Neuronal stem cell (in vitro differentiated cells): ENCODE data around the gene EDAR.

ENCODE experiments used
- DNase-seq: peaks from one replicate; pipeline ENCODE4 v3.0.0-alpha.2; 2013; ENCODE audit warnings: low spot score
- H2AFZ ChIP-seq: one replicate; pipeline ENCODE4 v1.6.1; 2013; ENCODE audit warnings: mild to moderate bottlenecking, low read length, inconsistent platforms
- H2AK5ac ChIP-seq: 2 replicates; pipeline ENCODE4 v1.6.1; 2013; ENCODE audit warnings: low read depth, mild to moderate bottlenecking, inconsistent platforms, low read length, moderate library complexity, mixed read lengths
- H2BK120ac ChIP-seq: 2 replicates; pipeline ENCODE4 v1.6.1; 2013; ENCODE audit warnings: low read depth, mild to moderate bottlenecking, inconsistent platforms, low read length, moderate library complexity, mixed read lengths
- H2BK12ac ChIP-seq: one replicate; pipeline ENCODE4 v1.6.1; 2013; ENCODE audit warnings: low read length, inconsistent platforms
- H2BK15ac ChIP-seq: 2 replicates; pipeline ENCODE4 v1.6.1; 2013; ENCODE audit warnings: mild to moderate bottlenecking, low read length, inconsistent platforms, mixed read lengths
- H2BK5ac ChIP-seq: one replicate; pipeline ENCODE4 v1.6.1; 2013; ENCODE audit warnings: inconsistent platforms, mild to moderate bottlenecking, low read length, moderate library complexity
- H3K14ac ChIP-seq: one replicate; pipeline ENCODE4 v1.6.1; 2013; ENCODE audit warnings: low read length, inconsistent platforms
- H3K18ac ChIP-seq: 2 replicates; pipeline ENCODE4 v1.6.1; 2013; ENCODE audit warnings: low read length, inconsistent platforms
- H3K23ac ChIP-seq: 2 replicates; pipeline ENCODE4 v1.6.1; 2013; ENCODE audit warnings: low read depth, mild to moderate bottlenecking, mixed read lengths, low read length, inconsistent platforms; ENCODE audit not compliant: poor library complexity
- H3K27ac ChIP-seq: replicated peaks from 3 replicates; pipeline ENCODE4 v1.5.1; 2013; ENCODE audit warnings: low read length, inconsistent platforms
- H3K27me3 ChIP-seq, 3 experiments: 2 replicates each; pipeline ENCODE4 v1.6.1; 2013; ENCODE audit warnings: low read length in 3 of 3, mild to moderate bottlenecking in 2 of 3, inconsistent platforms in 1 of 3, low read depth in 1 of 3, mixed read lengths in 1 of 3, moderate library complexity in 1 of 3; ENCODE audit not compliant: control insufficient read depth in 3 of 3, insufficient read depth in 3 of 3
- H3K36me3 ChIP-seq, 2 donors: replicated peaks in 1 of 2; 2 replicates each; pipeline ENCODE4 v1.6.1; 2013; ENCODE audit warnings: low read length in 2 of 2; ENCODE audit not compliant: control insufficient read depth in 2 of 2, insufficient read depth in 2 of 2
- H3K4ac ChIP-seq: 2 replicates; pipeline ENCODE4 v1.6.1; 2013; ENCODE audit warnings: inconsistent platforms, mild to moderate bottlenecking, low read length, moderate library complexity
- H3K4me1 ChIP-seq, 2 donors: 1 replicate in 1 of 2; 2 replicates in 1 of 2; pipeline ENCODE4 v1.6.1; 2013; ENCODE audit warnings: low read length in 2 of 2, low read depth in 1 of 2; ENCODE audit not compliant: control insufficient read depth in 2 of 2, insufficient read depth in 1 of 2
- H3K4me2 ChIP-seq: one replicate; pipeline ENCODE4 v1.6.1; 2013; ENCODE audit warnings: mild to moderate bottlenecking, low read length, inconsistent platforms; ENCODE audit not compliant: insufficient read depth, poor library complexity, severe bottlenecking
- H3K4me3 ChIP-seq, 2 donors: 2 replicates each; pipeline ENCODE4 v1.5.1; 2013; ENCODE audit warnings: low read length in 2 of 2, mild to moderate bottlenecking in 2 of 2, inconsistent platforms in 1 of 2, moderate library complexity in 1 of 2
- H3K79me1 ChIP-seq: one replicate; pipeline ENCODE4 v1.6.1; 2013; ENCODE audit warnings: low read depth, mild to moderate bottlenecking, inconsistent platforms, low read length, moderate library complexity
- H3K9ac ChIP-seq: one replicate; pipeline ENCODE4 v1.6.1; 2013; ENCODE audit warnings: mild to moderate bottlenecking, low read depth, low read length, inconsistent platforms; ENCODE audit not compliant: poor library complexity
- H3K9me3 ChIP-seq, 2 donors: replicated peaks in 1 of 2; 2 replicates each; pipeline versions ENCODE3 to v1.6.1; 2013; ENCODE audit warnings: low read length in 2 of 2, mild to moderate bottlenecking in 2 of 2, inconsistent platforms in 1 of 2, low read depth in 1 of 2, mixed read lengths in 1 of 2, moderate library complexity in 1 of 2; ENCODE audit not compliant: control insufficient read depth in 2 of 2, insufficient read depth in 1 of 2
- H4K8ac ChIP-seq: one replicate; pipeline ENCODE4 v1.6.1; 2013; ENCODE audit warnings: low read depth, mild to moderate bottlenecking, inconsistent platforms, low read length, moderate library complexity
- H4K91ac ChIP-seq: one replicate; pipeline ENCODE4 v1.6.1; 2013; ENCODE audit warnings: low read length, low read depth, mild to moderate bottlenecking, inconsistent platforms; ENCODE audit not compliant: poor library complexity
- WGBS, 2 donors: extraction: QIAGEN DNeasy Blood & Tissue Kit; methylation state at CpG; one replicate each; pipeline ENCODE4 v1.1.7; 2013; ENCODE audit warnings: missing lambda C conversion rate in 2 of 2, mixed read lengths in 1 of 2; ENCODE audit not compliant: insufficient read length in 2 of 2, insufficient replicate concordance in 1 of 2; ENCODE audit errors: extremely low coverage in 2 of 2; 5-methylcytosine and 5-hydroxymethylcytosine counted together

Gene EDAR

DNA sequence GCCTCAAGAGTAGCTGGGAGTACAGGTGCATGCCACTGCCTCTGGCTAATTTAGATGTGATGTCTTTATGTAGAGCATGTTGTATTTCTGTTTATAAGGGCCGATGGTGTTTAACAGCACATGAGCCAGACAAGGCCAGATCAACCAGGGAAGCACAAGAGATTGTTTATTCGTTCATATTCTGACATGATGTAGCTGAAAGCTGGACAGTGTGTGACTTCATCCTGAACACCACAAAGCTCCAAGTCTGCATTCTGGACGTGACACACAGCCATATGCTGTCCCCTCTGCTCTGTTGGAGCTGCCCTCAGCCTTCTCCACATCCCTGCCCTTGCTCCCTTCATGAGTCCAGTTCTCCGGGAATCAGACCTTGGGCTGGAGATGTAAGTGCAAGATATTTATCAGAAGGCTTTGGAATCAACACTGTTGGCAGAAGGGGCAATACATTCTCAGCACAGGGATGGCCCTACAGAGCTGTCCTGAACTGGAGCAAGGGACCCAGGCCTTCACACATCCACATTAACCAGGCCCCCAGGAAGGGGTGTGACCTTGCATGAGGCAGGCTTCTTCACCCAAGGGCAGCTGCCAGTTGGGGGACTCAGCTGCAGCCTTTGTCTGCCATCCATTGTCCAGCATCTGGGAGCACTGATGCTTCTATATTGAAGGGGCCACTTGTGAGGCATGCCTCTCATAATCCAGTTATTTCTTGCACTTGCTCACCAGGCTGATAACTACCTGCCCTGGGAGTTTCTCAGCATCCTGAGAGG, 38.5 kb downstream of the EDAR start:
- Histone ChIP-seq H3K9ac (no peak overlapping the region), H3K4me3 (no peak overlapping the region), H3K18ac (no peak overlapping the region), H3K14ac (no peak overlapping the region), H3K27me3 (peaks cover 0 to 3% (median 0%) of the 10 kb centered on the region in 3 experiments), H3K9me3 (peaks cover 6 to 7% of the 10 kb centered on the region in 2 donors), H3K4me1 (no peaks in the 10 kb centered on the region), H3K27ac (no peak overlapping the region), H2BK15ac (no peak overlapping the region), H3K79me1 (no peaks in the 10 kb centered on the region), H2BK120ac (no peak overlapping the region), H3K4me2 (no peak overlapping the region), H4K8ac (no peak overlapping the region), H2BK5ac (no peak overlapping the region), H3K23ac (no peak overlapping the region), H3K4ac (no peak overlapping the region), H4K91ac (no peak overlapping the region), H3K36me3 (no peaks in the 10 kb centered on the region), H2AFZ (no peak overlapping the region), H2AK5ac (no peak overlapping the region), H2BK12ac (no peak overlapping the region)
- no CpG with 5 or more reads among the region's 4 CpGs for WGBS, 2 donors
- DNase-seq = no peak

- H2BK12ac ChIP-seq = no peak overlapping the region
- no peaks in the 10 kb centered on the region for H3K36me3 ChIP-seq
- H3K4me3 ChIP-seq = no peak overlapping the region
- no peak overlapping the region for H3K27ac ChIP-seq
- H4K91ac ChIP-seq = no peak overlapping the region
- H2AK5ac ChIP-seq = no peak overlapping the region
- H3K23ac ChIP-seq = no peak overlapping the region
- H3K79me1 ChIP-seq = no peaks in the 10 kb centered on the region
- H3K9me3 ChIP-seq = peaks cover 6 to 7% of the 10 kb centered on the region in 2 donors
- H3K27me3 ChIP-seq = peaks cover 0 to 3% (median 0%) of the 10 kb centered on the region in 3 experiments
- H2BK15ac ChIP-seq = no peak overlapping the region
- H3K4me1 ChIP-seq = no peaks in the 10 kb centered on the region
- no peak overlapping the region for H3K4ac ChIP-seq
- no peak for DNase-seq
- no peak overlapping the region for H2AFZ ChIP-seq
- no peak overlapping the region for H2BK120ac ChIP-seq
- H2BK5ac ChIP-seq = no peak overlapping the region
- H3K18ac ChIP-seq = no peak overlapping the region
- no peak overlapping the region for H3K4me2 ChIP-seq
- H3K14ac ChIP-seq = no peak overlapping the region
- H3K9ac ChIP-seq = no peak overlapping the region
- WGBS, 2 donors = no CpG with 5 or more reads among the region's 4 CpGs
- H4K8ac ChIP-seq = no peak overlapping the region
These were observed 39.4 kb downstream of the EDAR start for GRCh38 chr2:108949316-108950239.

DNA sequence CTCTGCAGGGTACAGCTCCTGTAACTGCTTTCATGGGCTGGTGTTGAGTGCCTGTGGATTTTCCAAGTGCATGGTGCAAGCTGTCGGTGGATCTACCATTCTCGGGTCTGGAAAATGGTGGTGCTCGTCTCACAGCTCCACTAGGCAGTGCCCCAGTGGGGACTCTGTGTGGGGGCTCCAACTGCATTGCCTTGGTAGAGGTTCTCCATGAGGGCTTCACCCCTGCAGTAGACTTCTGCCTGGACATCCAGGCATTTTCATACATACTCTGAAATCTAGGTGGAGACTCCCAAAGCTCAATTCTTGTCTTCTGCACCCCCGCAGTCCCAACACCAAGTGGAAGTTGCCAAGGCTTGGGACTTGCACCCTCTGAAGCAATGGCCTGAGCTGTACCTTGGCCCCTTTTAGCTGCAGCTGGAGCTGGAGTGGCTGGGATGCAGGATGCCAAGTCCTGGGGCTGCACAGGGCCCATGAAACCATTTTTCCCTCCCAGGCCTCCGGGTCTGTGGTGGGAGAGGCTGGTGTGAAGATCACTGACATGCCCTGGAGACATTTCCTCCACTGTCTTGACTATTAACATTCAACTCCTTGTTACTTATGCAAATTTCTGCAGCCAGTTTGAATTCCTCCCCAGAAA, 41.6 kb downstream of the EDAR start:
- Histone ChIP-seq H2AK5ac (no peak overlapping the region), H4K8ac (no peak overlapping the region), H2BK5ac (no peak overlapping the region), H2AFZ (no peak overlapping the region), H2BK12ac (no peak overlapping the region), H3K4ac (no peak overlapping the region), H3K4me1 (no peaks in the 10 kb centered on the region), H3K9me3 (peaks cover 6 to 7% of the 10 kb centered on the region in 2 donors), H3K14ac (no peak overlapping the region), H3K36me3 (no peaks in the 10 kb centered on the region), H2BK120ac (no peak overlapping the region), H2BK15ac (no peak overlapping the region), H3K4me2 (no peak overlapping the region), H3K79me1 (no peaks in the 10 kb centered on the region), H3K4me3 (no peak overlapping the region), H3K18ac (no peak overlapping the region), H3K27me3 (peaks cover 0 to 3% (median 2%) of the 10 kb centered on the region in 3 experiments), H3K9ac (no peak overlapping the region), H3K27ac (no peak overlapping the region), H3K23ac (no peak overlapping the region), H4K91ac (no peak overlapping the region)
- no CpG with 5 or more reads among the region's 5 CpGs for WGBS, 2 donors
- DNase-seq = no peak
